RWPE2 (cell line): ENCODE measurements around the gene PRSS8.

Experiments used
- ATAC-seq: fragments of 200-7000 bp; cut with Tn5 transposase; 3 replicates; pipeline ENCODE4 v1.9.1; 2021; ENCODE audit warnings: low read depth
- DNase-seq: peaks from one replicate; pipeline ENCODE4 v3.0.0-alpha.2; 2020; ENCODE audit warnings: low spot score
- H3K27ac ChIP-seq: fragments of 450-650 bp; 2 replicates; pipeline ENCODE4 v1.5.1; 2017; ENCODE audit warnings: mild to moderate bottlenecking; ENCODE audit not compliant: poor library complexity, severe bottlenecking
- H3K27me3 ChIP-seq: fragments of 250-450 bp; sonication (Bioruptor Pico); 2 replicates; pipeline ENCODE4 v1.5.1; 2021; ENCODE audit warnings: mild to moderate bottlenecking, moderate library complexity; ENCODE audit not compliant: insufficient read depth, poor library complexity, severe bottlenecking
- H3K36me3 ChIP-seq: fragments of 250-450 bp; sonication (Bioruptor Pico); 2 replicates; pipeline ENCODE4 v1.5.1; 2020; ENCODE audit warnings: low read depth, mild to moderate bottlenecking, moderate library complexity
- H3K4me1 ChIP-seq: fragments of 250-450 bp; sonication (Bioruptor Pico); 2 replicates; pipeline ENCODE4 v1.5.1; 2021; ENCODE audit warnings: mild to moderate bottlenecking, moderate library complexity; ENCODE audit not compliant: insufficient read depth, poor library complexity, severe bottlenecking
- H3K4me3 ChIP-seq: fragments of 250-450 bp; sonication (Bioruptor Pico); 2 replicates; pipeline ENCODE4 v1.5.1; 2021; ENCODE audit warnings: mild to moderate bottlenecking, moderate library complexity; ENCODE audit not compliant: severe bottlenecking
- H3K9me3 ChIP-seq: fragments of 250-450 bp; sonication (Bioruptor Pico); 2 replicates; pipeline ENCODE4 v1.5.1; 2021; ENCODE audit warnings: mild to moderate bottlenecking, moderate library complexity; ENCODE audit not compliant: severe bottlenecking
- CTCF ChIP-seq: fragments of 450-650 bp; IDR thresholded peaks from one replicate; pipeline ENCODE4 v1.5.1; 2017; ENCODE audit warnings: mild to moderate bottlenecking, moderate library complexity; ENCODE audit not compliant: poor library complexity, severe bottlenecking

PRSS8 gene

DNA sequence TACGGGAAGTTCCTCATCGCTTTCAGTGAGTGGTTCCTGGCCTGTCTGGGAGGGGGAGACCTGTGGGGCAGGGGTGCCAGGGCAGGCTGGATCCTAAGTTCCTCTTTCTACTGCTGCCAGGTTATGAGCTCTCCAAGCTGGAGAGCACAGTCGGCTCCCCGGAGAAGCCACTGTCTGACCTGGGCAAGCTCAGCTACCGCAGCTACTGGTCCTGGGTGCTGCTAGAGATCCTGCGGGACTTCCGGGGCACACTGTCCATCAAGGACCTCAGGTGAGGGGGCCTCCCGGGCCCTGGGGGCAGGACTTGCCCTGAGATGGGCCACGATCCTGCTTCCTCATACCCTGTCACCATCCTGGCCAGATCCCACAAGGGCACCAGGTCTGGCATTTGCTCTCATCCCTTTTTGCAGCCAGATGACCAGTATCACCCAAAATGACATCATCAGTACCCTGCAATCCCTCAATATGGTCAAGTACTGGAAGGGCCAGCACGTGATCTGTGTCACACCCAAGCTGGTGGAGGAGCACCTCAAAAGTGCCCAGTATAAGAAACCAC, 5.1 kb downstream of the PRSS8 start:
- no peak overlapping the region for H3K4me3 ChIP-seq
- peaks cover 45% of the 10 kb centered on the region for H3K36me3 ChIP-seq
- no peaks in the 10 kb centered on the region for H3K9me3 ChIP-seq
- H3K4me1 ChIP-seq, result peaks cover 37% of the 10 kb centered on the region
- no peaks in the 10 kb centered on the region for H3K27me3 ChIP-seq
- peak; percentile 0; the same call in 2 of the 3 replicates for ATAC-seq
- TF ChIP-seq CTCF, result no peak
- peak overlapping the region; percentile 75 for H3K27ac ChIP-seq
- peak; percentile 58 for DNase-seq

- Histone ChIP-seq H3K27ac (peak overlapping the region; percentile 75), H3K36me3 (peaks cover 45% of the 10 kb centered on the region), H3K4me1 (peaks cover 37% of the 10 kb centered on the region), H3K9me3 (no peaks in the 10 kb centered on the region), H3K4me3 (no peak overlapping the region), H3K27me3 (no peaks in the 10 kb centered on the region)
- ATAC-seq (no peak), DNase-seq (peak; percentile 41)
- TF ChIP-seq CTCF, result no peak
Measured at GRCh38 chr16:31129568-31130335, 5.8 kb downstream of the PRSS8 start.

GRCh38 chr16:31128711-31129567, 6.6 kb downstream of the PRSS8 start:
- Histone ChIP-seq H3K27me3 (no peaks in the 10 kb centered on the region), H3K9me3 (no peaks in the 10 kb centered on the region), H3K4me3 (no peak overlapping the region), H3K4me1 (peaks cover 31% of the 10 kb centered on the region), H3K36me3 (peaks cover 43% of the 10 kb centered on the region), H3K27ac (peak overlapping the region; percentile 75)
- no peak for TF ChIP-seq CTCF
- DNase-seq, result no peak
- ATAC-seq, result no peak

DNA sequence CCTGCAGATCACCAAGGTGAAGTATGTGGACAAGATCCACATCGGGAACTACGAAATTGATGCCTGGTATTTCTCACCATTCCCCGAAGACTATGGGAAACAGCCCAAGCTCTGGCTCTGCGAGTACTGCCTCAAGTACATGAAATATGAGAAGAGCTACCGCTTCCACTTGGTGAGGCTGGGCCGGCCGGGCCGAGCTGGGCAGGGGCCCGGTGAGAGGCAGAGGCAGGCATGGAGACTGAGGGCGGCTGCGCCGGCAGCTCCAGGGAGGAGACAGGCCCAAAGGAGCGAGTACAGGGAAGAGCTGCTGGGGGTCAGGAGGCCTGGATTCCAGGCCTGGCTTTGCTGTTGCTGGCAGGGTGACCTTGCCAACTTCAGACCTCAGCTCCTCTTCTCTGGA, 8.3 kb downstream of the PRSS8 start:
- no peak overlapping the region for H3K27ac ChIP-seq
- no peak for ATAC-seq
- TF ChIP-seq CTCF, result no peak
- no peak overlapping the region for H3K4me3 ChIP-seq
- no peaks in the 10 kb centered on the region for H3K9me3 ChIP-seq
- peaks cover 41% of the 10 kb centered on the region for H3K36me3 ChIP-seq
- no peaks in the 10 kb centered on the region for H3K27me3 ChIP-seq
- H3K4me1 ChIP-seq, result peaks cover 23% of the 10 kb centered on the region
- no peak for DNase-seq
